Erythroblast (primary cell): ENCODE measurements around the gene LMTK3.
A peak's percentile ranks its signal among the peaks of the same experiment; 100 is the strongest.

Experiments used
- DNase-seq, 2 experiments: peaks; one replicate each; lab custom pipeline; 2025; lab: John Stamatoyannopoulos, UW
- GATA1 ChIP-seq: IDR thresholded peaks from 2 replicates; pipeline ENCODE4 v1.6.1; 2011; ENCODE audit warnings: low read depth, mild to moderate bottlenecking, control low read depth, low read length, moderate library complexity
- POLR2A ChIP-seq: IDR thresholded peaks from 2 replicates; pipeline ENCODE4 v1.6.1; 2011; ENCODE audit warnings: mild to moderate bottlenecking, low read length

Gene LMTK3

GRCh38 chr19:48507911-48508439, 3.7 kb downstream of the LMTK3 start:
- TF ChIP-seq GATA1 (no peak), POLR2A (no peak)
- no peak for DNase-seq

- TF ChIP-seq GATA1 (no peak), POLR2A (no peak)
- peak in 1 of 2 experiments; percentile 70 for DNase-seq
Observed at GRCh38 chr19:48506138-48506733, 5.4 kb downstream of the LMTK3 start.

- no peak for DNase-seq
- TF ChIP-seq POLR2A (no peak), GATA1 (no peak)
Observed at GRCh38 chr19:48502350-48503018, 9.2 kb downstream of the LMTK3 start.

GRCh38 chr19:48501494-48502349, 9.9 kb downstream of the LMTK3 start:
- TF ChIP-seq GATA1 = no peak
- no peak for TF ChIP-seq POLR2A
- DNase-seq = no peak

- TF ChIP-seq GATA1 = no peak
- no peak for TF ChIP-seq POLR2A
- DNase-seq = no peak
Observed at GRCh38 chr19:48500830-48501493, 10.7 kb downstream of the LMTK3 start.

- no peak for DNase-seq
- TF ChIP-seq GATA1 = no peak
- TF ChIP-seq POLR2A = no peak
Observed at GRCh38 chr19:48499316-48500090, 12.1 kb downstream of the LMTK3 start.

- TF ChIP-seq GATA1 (no peak), POLR2A (no peak)
Observed at GRCh38 chr19:48498595-48499311, 12.9 kb downstream of the LMTK3 start.

GRCh38 chr19:48497728-48498594, 13.7 kb downstream of the LMTK3 start:
- DNase-seq = no peak
- no peak for TF ChIP-seq POLR2A
- TF ChIP-seq GATA1 = no peak

More at GRCh38 chr19:48498595-48499311, 12.9 kb downstream of the LMTK3 start:
- no peak for DNase-seq

- no peak for DNase-seq
- TF ChIP-seq GATA1 (no peak), POLR2A (no peak)
Observed at GRCh38 chr19:48496959-48497727, 14.5 kb downstream of the LMTK3 start.

GRCh38 chr19:48495396-48495795, 16.2 kb downstream of the LMTK3 start:
- no peak for DNase-seq

More at GRCh38 chr19:48495396-48495795, 16.2 kb downstream of the LMTK3 start:
- TF ChIP-seq POLR2A = no peak
- TF ChIP-seq GATA1 = no peak
